ENCODE data around the gene ZNF836.

- TF ChIP-seq ZNF274 (IDR thresholded peaks at IDR 0.05; ENCODE audit: low read depth, low read length) (no peak), SUZ12 (IDR thresholded peaks at IDR 0.05; ENCODE audit: extremely low read depth, insufficient read depth, insufficient read length) (no peak), YY1 (IDR thresholded peaks at IDR 0.05; ENCODE audit: insufficient read depth, insufficient read length) (no peak)
Observed at GRCh38 chr19:52187407-52187806, 16.0 kb upstream of the ZNF836 start.

Data from NT2/D1 (cell line).